ENCODE results near the gene SHBG.
"Not testable (repeated sequence)": the region's sequence is repeated elsewhere in the genome, so short reads cannot be mapped to it uniquely, and the experiment has no call there.

Gene SHBG

GRCh38 chr17:7629939-7630571 is at the start of gene SHBG:
Gene SHBG, plus strand, starts transcription at chr17:7630135. Its CDS starts 38 bp downstream, at chr17:7630173.
- DNase-seq (ENCODE audit: low read depth in 2 of 2, low spot score in 1 of 2), result no peak

- DNase-seq (ENCODE audit: low read depth in 2 of 2, low spot score in 1 of 2), result no peak
Observed at GRCh38 chr17:7580604-7581575, 49.0 kb upstream of the SHBG start.

- DNase-seq (ENCODE audit: low read depth in 2 of 2, low spot score in 1 of 2), result no peak
Observed at GRCh38 chr17:7582396-7583252, 47.3 kb upstream of the SHBG start.

GRCh38 chr17:7583253-7584109 is 46.5 kb upstream of the SHBG start, which contains the start of gene MPDU1:
Gene MPDU1, plus strand, starts transcription at chr17:7583852. Its CDS starts 11 bp downstream, at chr17:7583863.
- DNase-seq (ENCODE audit: low read depth in 2 of 2, low spot score in 1 of 2), result peak; percentile 86 to 89

DNA sequence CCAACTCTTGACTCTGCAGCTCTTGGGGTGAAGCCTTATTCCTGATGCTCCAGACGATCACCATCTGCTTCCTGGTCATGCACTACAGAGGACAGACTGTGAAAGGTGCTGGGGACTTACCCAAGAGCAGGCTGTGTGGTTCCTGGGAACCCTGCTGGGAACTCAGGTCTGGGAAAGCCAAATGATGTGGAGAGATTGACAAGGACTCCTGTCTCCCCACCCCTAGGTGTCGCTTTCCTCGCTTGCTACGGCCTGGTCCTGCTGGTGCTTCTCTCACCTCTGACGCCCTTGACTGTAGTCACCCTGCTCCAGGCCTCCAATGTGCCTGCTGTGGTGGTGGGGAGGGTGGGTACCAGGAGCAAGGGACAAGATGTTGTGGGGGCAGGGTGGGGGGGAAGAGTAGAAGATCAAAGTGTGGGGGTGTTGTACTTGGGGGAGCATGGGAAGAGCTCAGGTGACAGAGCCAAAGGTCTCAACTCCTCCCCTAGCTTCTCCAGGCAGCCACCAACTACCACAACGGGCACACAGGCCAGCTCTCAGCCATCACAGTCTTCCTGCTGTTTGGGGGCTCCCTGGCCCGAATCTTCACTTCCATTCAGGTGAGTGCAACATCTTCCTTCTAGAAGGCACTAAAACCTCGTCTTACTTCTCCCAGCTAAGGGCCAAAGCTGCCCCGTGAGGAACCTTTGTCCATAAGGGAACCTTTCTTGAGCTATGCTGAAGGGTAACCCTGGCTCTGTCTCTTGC is 43.1 kb upstream of the SHBG start:
- no peak for DNase-seq (ENCODE audit: low read depth in 2 of 2, low spot score in 1 of 2)

DNA sequence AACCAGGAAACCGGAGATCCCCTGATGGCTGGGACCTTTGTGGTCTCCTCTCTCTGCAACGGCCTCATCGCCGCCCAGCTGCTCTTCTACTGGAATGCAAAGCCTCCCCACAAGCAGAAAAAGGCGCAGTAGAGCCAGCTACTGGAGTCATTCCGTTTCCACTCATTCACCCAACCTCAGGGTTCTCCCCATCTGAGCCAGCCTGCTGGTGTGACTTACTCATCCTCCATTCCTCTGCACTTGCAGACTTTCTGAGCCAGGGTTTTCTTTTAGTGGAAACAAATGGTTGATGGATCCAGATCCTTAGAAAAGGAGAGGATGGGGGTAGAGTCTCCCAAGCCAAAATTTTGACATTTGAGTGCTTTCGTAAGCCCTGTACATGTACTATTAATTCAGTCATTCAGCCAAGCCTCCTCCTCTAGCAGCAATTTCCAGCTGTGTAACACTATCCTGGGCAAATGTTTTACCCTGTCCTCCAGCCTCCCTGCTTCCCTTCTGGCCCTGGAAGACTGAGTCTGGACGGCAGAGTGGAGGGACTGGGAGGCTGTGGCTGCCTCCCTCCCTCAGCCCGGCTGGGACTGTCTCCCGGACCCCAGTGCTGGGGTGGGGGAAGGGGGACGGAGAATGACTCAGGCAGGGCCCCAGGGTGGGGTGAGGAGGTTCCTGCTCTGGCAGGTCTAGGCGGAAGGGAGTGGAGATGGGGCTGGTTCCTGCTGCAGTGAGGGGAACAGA is 42.3 kb upstream of the SHBG start:
- no peak for DNase-seq (ENCODE audit: low read depth in 2 of 2, low spot score in 1 of 2)

- DNase-seq (ENCODE audit: low read depth in 2 of 2, low spot score in 1 of 2), result no peak
Observed at GRCh38 chr17:7588553-7589203, 41.3 kb upstream of the SHBG start.

DNA sequence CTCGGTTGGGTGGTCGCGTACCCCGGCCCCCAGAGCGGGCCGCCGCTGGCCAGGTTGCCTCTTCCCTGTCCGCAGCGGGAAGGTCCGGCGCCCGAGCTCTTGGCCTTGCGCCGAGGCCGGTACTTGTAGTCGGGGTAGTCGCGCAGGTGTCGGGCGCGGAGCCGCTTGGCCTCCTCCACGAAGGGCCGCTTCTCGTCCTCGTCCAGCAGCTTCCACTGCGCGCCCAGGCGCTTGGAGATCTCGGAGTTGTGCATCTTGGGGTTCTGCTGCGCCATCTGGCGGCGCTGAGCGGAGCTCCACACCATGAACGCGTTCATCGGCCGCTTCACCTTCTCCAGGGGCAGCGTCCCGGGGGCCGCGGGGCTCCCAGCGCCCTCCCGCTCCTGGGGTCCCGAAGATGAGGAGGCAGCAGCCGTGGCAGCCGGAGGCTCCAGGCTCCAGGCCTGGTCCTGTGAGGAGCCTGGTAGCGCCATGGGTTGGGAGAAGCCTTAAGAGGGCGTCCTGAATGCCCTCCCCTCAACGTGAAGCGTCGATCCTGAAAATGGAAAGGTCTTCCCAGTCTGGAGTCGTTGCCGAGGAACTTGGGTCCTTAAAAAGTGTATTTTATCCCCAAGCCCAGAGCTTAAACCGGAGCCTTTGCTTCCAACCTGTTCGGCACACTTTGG is 40.6 kb upstream of the SHBG start:
- DNase-seq (ENCODE audit: low read depth in 2 of 2, low spot score in 1 of 2), result peak in 1 of 2 donors; percentile 43

DNA sequence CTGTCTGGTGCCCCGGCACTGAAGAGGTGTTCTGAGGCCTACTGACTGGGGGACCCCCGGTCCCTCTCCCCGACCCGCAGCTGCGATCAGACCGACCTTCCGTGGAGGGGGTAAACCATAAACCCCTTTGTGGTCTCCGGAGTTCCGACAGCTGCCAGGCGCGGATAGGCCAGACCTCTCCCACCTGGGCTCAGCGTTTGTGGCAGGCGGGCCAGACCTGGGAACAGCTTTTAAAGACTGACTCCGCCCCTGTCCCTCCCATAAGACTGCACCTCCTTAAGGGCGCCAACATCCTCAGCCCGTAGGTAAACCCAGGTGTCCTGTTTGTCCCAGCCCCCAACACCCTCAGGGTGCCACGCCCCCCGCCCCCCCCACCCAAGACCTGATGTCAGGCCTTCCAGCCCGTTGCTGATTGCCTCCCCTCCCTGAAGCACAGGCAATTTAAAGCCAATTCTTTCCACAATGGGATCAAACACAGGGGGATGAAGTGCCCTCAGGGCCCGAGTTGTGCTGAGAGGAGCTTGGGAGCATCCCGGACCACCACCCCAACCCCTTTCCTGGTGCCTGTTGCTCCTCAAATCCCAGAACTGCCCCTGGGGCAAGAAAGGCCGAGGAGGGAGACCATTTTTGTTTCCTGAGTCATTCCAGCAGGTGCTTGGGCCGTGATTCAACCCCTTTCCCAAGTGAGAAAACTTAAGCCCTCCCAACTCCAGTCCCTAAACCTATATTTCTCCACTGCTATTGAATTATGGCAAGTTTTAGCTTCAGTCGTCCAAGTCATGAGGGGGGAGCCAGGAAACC is 39.8 kb upstream of the SHBG start, which contains the start of gene SOX15:
TSS of gene SOX15 (minus strand) at position 204 of the 801 bp plus-strand sequence. CDS start 418 bp downstream, outside the sequence.
- no peak for DNase-seq (ENCODE audit: low read depth in 2 of 2, low spot score in 1 of 2)

- no peak for DNase-seq (ENCODE audit: low read depth in 2 of 2, low spot score in 1 of 2)
Observed at GRCh38 chr17:7590743-7591142, 39.2 kb upstream of the SHBG start.

GRCh38 chr17:7591596-7591995 is 38.3 kb upstream of the SHBG start:
- no peak for DNase-seq (ENCODE audit: low read depth in 2 of 2, low spot score in 1 of 2)

- DNase-seq (ENCODE audit: low read depth in 2 of 2, low spot score in 1 of 2), result no peak
Observed at GRCh38 chr17:7592422-7593021, 37.4 kb upstream of the SHBG start.

DNA sequence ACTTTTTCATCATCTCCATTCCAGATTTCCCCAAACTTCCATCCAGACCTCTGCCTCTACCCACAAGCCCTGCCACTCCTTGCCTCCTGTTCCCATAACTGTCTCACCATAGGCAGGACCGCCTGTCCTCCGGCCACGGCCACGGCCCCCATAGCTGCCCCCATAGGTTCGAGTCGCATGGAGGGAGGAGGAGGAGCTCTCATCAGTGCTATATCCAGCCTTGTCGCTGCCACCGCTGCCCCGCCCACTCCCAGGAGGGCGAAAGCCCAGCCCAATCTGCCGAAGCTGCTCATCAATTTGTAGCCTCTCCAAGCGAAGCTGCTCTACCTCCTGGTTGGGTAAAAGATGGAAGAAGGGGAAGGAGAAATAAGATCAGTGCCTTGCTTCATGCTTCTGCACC is 36.6 kb upstream of the SHBG start:
- no peak for DNase-seq (ENCODE audit: low read depth in 2 of 2, low spot score in 1 of 2)

- DNase-seq (ENCODE audit: low read depth in 2 of 2, low spot score in 1 of 2), result not testable (repeated sequence)
Observed at GRCh38 chr17:7597561-7597960, 32.4 kb upstream of the SHBG start.

- no peak for DNase-seq (ENCODE audit: low read depth in 2 of 2, low spot score in 1 of 2)
Observed at GRCh38 chr17:7606280-7606679, 23.7 kb upstream of the SHBG start.

DNA sequence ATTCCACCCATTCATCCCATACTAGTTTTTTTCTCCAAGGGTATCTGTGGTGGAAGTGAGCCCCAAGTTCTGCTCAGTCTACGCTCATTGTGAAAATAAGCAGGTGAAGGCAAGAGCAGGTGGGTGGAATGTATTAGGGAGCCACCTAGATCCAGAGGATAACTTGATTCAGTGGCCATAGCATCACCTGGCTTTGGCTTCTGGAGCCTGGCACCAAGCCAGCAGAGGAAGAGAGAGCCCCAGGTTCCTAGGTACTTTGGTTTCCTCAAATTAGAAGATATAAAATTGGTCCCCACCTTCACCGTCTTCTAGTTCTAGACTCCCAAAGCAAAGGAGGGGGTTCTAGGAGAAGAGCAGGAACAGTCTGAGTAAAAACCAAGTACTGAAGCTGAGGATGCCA is 19.3 kb upstream of the SHBG start:
- DNase-seq (ENCODE audit: low read depth in 2 of 2, low spot score in 1 of 2), result no peak

Measured in stimulated activated CD8-positive, alpha-beta memory T cell treated with anti-CD3 and anti-CD28 coated beads, Interleukin-4, amount 100 ng/mL, for 1 hour (primary cell).